ENCODE measurements around the gene HOXC11.

The HOXC11 gene

DNA sequence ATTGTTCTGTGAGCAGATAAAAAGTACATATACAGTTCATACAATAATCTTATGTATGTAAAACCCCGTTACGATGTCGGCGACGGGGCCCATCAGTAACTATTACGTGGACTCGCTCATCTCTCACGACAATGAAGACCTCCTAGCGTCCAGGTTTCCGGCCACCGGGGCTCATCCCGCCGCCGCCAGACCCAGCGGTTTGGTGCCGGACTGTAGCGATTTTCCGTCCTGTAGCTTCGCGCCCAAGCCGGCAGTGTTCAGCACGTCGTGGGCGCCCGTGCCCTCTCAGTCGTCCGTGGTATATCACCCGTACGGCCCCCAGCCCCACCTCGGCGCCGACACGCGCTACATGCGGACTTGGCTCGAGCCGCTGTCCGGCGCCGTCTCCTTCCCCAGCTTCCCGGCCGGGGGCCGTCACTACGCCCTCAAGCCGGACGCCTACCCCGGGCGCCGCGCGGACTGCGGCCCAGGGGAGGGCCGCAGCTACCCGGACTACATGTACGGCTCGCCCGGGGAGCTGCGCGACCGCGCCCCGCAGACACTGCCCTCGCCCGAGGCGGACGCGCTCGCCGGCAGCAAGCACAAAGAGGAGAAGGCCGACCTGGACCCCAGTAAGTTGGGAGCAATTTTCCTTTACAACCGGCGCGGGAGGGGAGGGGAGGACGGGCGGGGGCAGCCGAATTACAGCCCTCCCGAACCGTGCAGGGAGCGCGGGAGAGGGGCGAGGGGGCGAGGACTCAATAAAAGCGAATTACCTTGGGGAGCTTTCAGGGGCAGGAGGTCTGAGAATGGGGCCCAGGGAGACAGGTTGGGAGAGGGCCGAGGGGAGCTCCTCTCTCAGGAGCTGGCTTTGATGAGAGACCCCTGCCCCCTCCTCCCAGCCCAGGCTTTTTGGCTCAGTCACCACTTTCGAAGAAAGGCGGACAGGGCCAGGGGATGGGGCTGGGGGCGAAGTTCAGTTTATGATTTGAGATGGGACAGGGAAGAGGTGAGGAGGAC lies 27.5 kb downstream of the HOXC11 start, which contains the start of gene HOXC9:
TSS of gene HOXC9 (plus strand) at position 46 of the 999 bp plus-strand sequence. CDS start at position 74, 28 bp downstream.
- DNase-seq (ENCODE audit: low spot score), result no peak
- TF ChIP-seq, protein P1, sequence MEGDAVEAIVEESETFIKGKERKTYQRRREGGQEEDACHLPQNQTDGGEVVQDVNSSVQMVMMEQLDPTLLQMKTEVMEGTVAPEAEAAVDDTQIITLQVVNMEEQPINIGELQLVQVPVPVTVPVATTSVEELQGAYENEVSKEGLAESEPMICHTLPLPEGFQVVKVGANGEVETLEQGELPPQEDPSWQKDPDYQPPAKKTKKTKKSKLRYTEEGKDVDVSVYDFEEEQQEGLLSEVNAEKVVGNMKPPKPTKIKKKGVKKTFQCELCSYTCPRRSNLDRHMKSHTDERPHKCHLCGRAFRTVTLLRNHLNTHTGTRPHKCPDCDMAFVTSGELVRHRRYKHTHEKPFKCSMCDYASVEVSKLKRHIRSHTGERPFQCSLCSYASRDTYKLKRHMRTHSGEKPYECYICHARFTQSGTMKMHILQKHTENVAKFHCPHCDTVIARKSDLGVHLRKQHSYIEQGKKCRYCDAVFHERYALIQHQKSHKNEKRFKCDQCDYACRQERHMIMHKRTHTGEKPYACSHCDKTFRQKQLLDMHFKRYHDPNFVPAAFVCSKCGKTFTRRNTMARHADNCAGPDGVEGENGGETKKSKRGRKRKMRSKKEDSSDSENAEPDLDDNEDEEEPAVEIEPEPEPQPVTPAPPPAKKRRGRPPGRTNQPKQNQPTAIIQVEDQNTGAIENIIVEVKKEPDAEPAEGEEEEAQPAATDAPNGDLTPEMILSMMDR (IDR thresholded peaks at IDR 0.05; ENCODE audit: extremely low read depth, missing control alignments), result no peak

DNA sequence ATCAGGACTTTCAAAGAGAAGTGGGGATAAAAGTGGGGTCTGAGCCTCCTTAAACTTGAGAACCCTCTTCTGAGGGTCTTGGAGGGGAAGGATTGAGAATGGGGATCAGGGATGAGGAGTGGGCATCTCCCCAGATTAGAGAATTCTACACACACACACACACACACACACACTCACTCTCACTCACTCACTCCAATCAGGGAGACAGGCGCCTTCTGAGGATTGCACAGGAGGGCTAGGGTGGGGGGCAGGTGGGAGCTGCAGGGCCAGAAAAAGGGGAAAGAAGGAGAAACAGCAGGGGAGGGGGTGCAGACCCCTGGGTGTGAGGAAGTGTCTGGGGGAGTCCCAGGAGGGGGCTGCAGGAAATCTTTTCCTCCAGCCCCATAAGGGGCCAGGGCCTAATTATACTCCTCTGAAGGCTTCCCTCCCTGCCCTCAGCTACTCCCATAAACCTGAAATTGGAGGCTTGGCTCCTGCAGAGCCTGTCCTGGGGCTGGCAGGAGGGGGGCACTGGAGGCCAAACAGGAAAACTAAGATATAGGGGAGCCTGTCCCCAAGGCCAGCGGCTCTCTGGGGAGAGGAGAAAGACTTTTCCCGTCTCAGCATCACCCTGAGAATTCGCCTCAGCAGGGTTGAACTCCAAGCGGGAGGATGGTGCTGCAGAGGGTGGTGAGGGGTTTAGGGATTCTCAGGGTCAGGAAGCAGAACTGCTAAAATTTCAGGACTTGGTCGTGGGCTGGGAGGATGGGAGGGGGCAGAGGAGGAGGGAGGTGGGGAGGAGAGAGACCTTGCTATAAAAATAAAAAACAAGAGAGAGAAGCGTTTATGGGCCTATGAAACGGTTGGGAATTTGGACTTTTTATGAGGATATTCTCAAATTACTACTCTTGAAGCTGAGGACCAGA lies 28.6 kb downstream of the HOXC11 start:
- TF ChIP-seq, protein P1 (IDR thresholded peaks at IDR 0.05; ENCODE audit: extremely low read depth, missing control alignments), result no peak

DNA sequence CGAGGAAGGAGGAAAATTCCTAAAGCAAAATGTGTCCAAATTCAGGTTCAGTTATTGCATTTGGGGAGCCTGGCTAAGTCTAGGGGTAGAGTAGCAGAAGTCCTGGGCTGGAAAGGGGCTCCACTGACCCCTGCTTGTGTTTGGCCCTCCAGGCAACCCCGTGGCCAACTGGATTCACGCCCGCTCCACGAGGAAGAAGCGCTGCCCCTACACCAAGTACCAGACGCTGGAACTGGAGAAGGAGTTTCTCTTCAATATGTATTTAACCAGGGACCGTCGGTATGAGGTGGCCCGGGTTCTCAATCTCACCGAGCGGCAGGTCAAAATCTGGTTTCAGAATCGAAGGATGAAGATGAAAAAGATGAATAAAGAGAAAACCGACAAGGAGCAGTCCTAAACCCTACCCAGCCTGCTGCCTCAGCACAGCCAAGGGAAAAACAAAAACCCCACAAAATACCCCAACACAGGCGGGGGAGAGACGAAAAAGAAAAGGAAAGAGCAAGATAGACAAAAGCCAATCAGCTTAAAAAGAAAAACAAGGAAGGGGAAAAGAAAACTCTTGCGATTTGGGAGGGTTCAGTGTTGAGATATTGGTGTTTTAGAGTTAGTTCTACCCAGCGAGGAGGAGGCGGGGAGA lies 29.5 kb downstream of the HOXC11 start:
- TF ChIP-seq, protein P1 (IDR thresholded peaks at IDR 0.05; ENCODE audit: extremely low read depth, missing control alignments), result no peak
- DNase-seq (ENCODE audit: low spot score), result no peak

More for the DNA sequence above, 28.6 kb downstream of the HOXC11 start:
- DNase-seq (ENCODE audit: low spot score), result no peak

DNA sequence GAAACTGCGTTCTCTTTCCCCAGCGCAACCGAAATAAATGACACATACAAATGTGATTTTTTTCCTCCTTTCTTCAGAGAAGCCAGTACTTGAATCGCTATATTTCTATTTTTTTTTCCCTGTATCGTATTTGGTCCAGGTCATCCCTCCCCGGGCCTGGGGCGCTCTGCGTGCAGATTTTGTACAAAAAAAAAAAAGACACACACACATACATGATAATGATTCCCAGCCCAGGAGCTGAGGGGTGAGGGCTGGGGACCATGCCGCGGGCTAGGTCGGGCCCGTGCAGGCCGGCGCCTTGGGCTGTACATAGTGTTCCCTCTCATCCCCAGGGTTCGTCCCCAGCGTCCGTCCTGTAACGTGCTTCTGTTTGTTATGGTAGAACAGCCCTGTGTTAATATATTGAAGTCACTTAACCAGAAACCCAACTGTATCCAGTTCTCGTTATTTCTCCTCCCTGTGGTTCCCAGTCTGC lies 30.0 kb downstream of the HOXC11 start:
- no peak for DNase-seq (ENCODE audit: low spot score)
- TF ChIP-seq, protein P1 (IDR thresholded peaks at IDR 0.05; ENCODE audit: extremely low read depth, missing control alignments), result no peak

DNA sequence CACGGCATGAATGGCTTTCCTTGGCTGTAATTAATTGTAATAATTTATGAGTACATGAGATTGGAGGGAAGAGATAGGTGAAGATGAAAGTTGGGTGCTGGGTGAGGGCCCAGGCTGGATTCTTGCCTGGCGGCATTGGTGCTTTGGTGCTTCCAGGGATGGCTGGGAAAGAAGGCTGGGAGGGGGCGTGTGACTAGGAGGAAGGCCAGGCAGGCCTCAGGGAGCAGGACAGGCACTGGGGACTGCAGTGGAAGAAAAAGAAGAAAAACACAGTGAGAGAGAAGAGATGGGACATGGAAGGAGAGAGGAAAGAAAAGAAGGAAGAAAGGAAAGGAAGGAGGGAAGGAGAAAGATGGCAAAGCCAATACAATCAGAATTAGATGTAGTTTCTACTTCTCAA lies 30.7 kb downstream of the HOXC11 start:
- TF ChIP-seq, protein P1 (IDR thresholded peaks at IDR 0.05; ENCODE audit: extremely low read depth, missing control alignments), result no peak
- no peak for DNase-seq (ENCODE audit: low spot score)

GRCh38 chr12:54004063-54004840 lies 31.3 kb downstream of the HOXC11 start:
- DNase-seq (ENCODE audit: low spot score), result no peak
- TF ChIP-seq, protein P1 (IDR thresholded peaks at IDR 0.05; ENCODE audit: extremely low read depth, missing control alignments), result no peak
